GM12878 (cell line): ENCODE results near the gene FAM117B. TPM values are rescaled to one million over a fixed set of nuclear protein-coding genes. Genes with fewer than 3 reads are reported as not detected.

Source experiments
- ATAC-seq: fragments of 200-7000 bp; cut with Tn5 transposase; 3 replicates; pipeline ENCODE4 v1.9.1; 2020; ENCODE audit warnings: mild to moderate bottlenecking, moderate library complexity
- BruUV-seq: library from RNA; stranded (reverse); fragments of 400-500 nt; replicated peaks from 2 replicates; lab custom pipeline; 2021; lab: Mats Ljungman, UMichigan
- CTCF ChIA-PET: fragments of 300-600 bp; sonication (Branson Sonifier 250); formaldehyde crosslinking; extraction: SDS; loops from one replicate; lab custom pipeline; 2021; ENCODE audit warnings: inconsistent platforms; lab: Yijun Ruan, JAX
- POLR2A ChIA-PET: fragments of 350-600 bp; formaldehyde crosslinking; extraction: SDS; loops from one replicate; lab custom pipeline; 2021; ENCODE audit warnings: inconsistent platforms; lab: Charles Lee
- RAD21 ChIA-PET: fragments of 300-600 bp; sonication (Branson Sonifier 250); formaldehyde crosslinking; loops from one replicate; lab custom pipeline; 2023; ENCODE audit warnings: antibody characterized with exemption; ENCODE audit not compliant: unreplicated experiment; lab: Charles Lee
- SMC1A ChIA-PET: fragments of 300-600 bp; sonication (Branson Sonifier 250); formaldehyde crosslinking; loops from one replicate; lab custom pipeline; 2023; ENCODE audit not compliant: unreplicated experiment, uncharacterized antibody; lab: Charles Lee
- DNase-seq: peaks from one replicate; pipeline ENCODE4 v3.0.0-alpha.2; 2011; ENCODE audit warnings: low read depth, low spot score
- FAIRE-seq: peaks from 3 replicates; lab custom pipeline; 2011; peaks lifted over from hg19 to GRCh38; lab: Jason Lieb, UNC
- H2AFZ ChIP-seq: 2 replicates; pipeline ENCODE4 v1.6.0; 2011; ENCODE audit warnings: low read depth, low read length, control low read depth; ENCODE audit not compliant: control insufficient read depth
- H3K27ac ChIP-seq: 2 replicates; pipeline ENCODE4 v1.5.1; 2011; ENCODE audit warnings: control low read depth; ENCODE audit not compliant: control insufficient read depth, insufficient read depth
- H3K27me3 ChIP-seq, 2 experiments: replicated peaks in 1 of 2; 2 replicates each; pipeline versions ENCODE4 v1.6.0 to v1.6.1; 2011; ENCODE audit warnings: low read length in 1 of 2; ENCODE audit not compliant: control insufficient read depth in 2 of 2, insufficient read depth in 2 of 2
- H3K36me3 ChIP-seq, 2 experiments: 2 replicates each; pipeline ENCODE4 v1.5.1; 2011; ENCODE audit warnings: low read length in 1 of 2; ENCODE audit not compliant: control insufficient read depth in 2 of 2, insufficient read depth in 2 of 2
- H3K4me1 ChIP-seq: 2 replicates; pipeline ENCODE4 v1.6.1; 2011; ENCODE audit warnings: mild to moderate bottlenecking, low read length, moderate library complexity, mixed read lengths; ENCODE audit not compliant: control insufficient read depth, insufficient read depth
- H3K4me2 ChIP-seq: 2 replicates; pipeline ENCODE4 v1.6.0; 2011; ENCODE audit warnings: control low read depth; ENCODE audit not compliant: control insufficient read depth, insufficient read depth
- H3K4me3 ChIP-seq: fragments of 200-600 bp; sonication (generic); 2 replicates; pipeline ENCODE4 v1.5.1; 2016
- H3K79me2 ChIP-seq: 2 replicates; pipeline ENCODE4 v1.6.0; 2011; ENCODE audit warnings: low read length; ENCODE audit not compliant: control insufficient read depth, insufficient read depth
- H3K9ac ChIP-seq: 2 replicates; pipeline ENCODE4 v1.8.0; 2011; ENCODE audit warnings: low read length, control low read depth, mixed read lengths; ENCODE audit not compliant: control insufficient read depth, insufficient read depth
- H3K9me3 ChIP-seq: replicated peaks from 3 replicates; pipeline ENCODE4 v1.5.1; 2011; ENCODE audit warnings: mild to moderate bottlenecking, low read length; ENCODE audit not compliant: control insufficient read depth, insufficient read depth
- H4K20me1 ChIP-seq: 2 replicates; pipeline ENCODE4 v1.6.0; 2011; ENCODE audit not compliant: control insufficient read depth, insufficient read depth
- EGR1 ChIP-seq, 2 experiments: IDR thresholded peaks; 1 replicate in 1 of 2; 2 replicates in 1 of 2; pipeline ENCODE4 v1.6.1; 2011 to 2012; ENCODE audit warnings: low read depth in 2 of 2, low read length in 2 of 2, borderline replicate concordance in 1 of 2, mild to moderate bottlenecking in 1 of 2, moderate library complexity in 1 of 2
- ESRRA ChIP-seq: IDR thresholded peaks from 2 replicates; pipeline ENCODE4 v1.6.1; 2012; ENCODE audit warnings: mild to moderate bottlenecking, low read length, improper control_type of control experiment
- GABPA ChIP-seq: IDR thresholded peaks from 2 replicates; pipeline ENCODE4 v1.6.1; 2014; ENCODE audit warnings: antibody characterized with exemption, low read depth, mild to moderate bottlenecking, inconsistent platforms
- MAX ChIP-seq: IDR thresholded peaks from 2 replicates; pipeline ENCODE4 v1.6.1; 2012; ENCODE audit warnings: low read depth, low read length, improper control_type of control experiment
- MEF2B ChIP-seq: fragments of 450-650 bp; IDR thresholded peaks from 2 replicates; pipeline ENCODE4 v1.6.1; 2018; ENCODE audit warnings: mild to moderate bottlenecking, moderate library complexity; ENCODE audit not compliant: partially characterized antibody, poor library complexity, severe bottlenecking
- PAX5 ChIP-seq: IDR thresholded peaks from 2 replicates; pipeline ENCODE4 v1.6.1; 2011; ENCODE audit warnings: low read depth, low read length, borderline replicate concordance
- RBBP5 ChIP-seq: fragments of 200-600 bp; sonication (generic); conservative IDR thresholded peaks from 2 replicates; pipeline ENCODE4 v1.6.1; 2016
- SMARCA5 ChIP-seq: fragments of 450-650 bp; IDR thresholded peaks from 2 replicates; pipeline ENCODE4 v1.6.1; 2017; ENCODE audit warnings: mild to moderate bottlenecking
- WGBS: methylation state at CpG from one replicate; pipeline ENCODE4 v1.1.6; 2016; ENCODE audit warnings: low lambda C conversion rate; ENCODE audit not compliant: insufficient replicate concordance, insufficient coverage; ENCODE audit errors: missing lambda C conversion rate; 5-methylcytosine and 5-hydroxymethylcytosine counted together
- in situ Hi-C: fragments of 300-500 bp; cut with MboI; formaldehyde crosslinking; loops from 9 replicates; pipeline ENCODE4 v1.14.3; 2018; ENCODE audit warnings: mixed read lengths
- intact Hi-C: fragments of 100-400 bp; cut with micrococcal nuclease; formaldehyde crosslinking; loops from one replicate; pipeline ENCODE4 v1.14.2; 2022; ENCODE audit not compliant: unreplicated experiment
- polyA plus RNA-seq, 11 experiments: library from polyadenylated mRNA; depleted of rRNA in 4 of 11; unstranded in 6 of 11; stranded (reverse) in 5 of 11; fragments of >200 nt; fragmentation: Nextera tagmentation in 4 of 11; fragmentation: Illumina TruSeq in 1 of 11; extraction: Ambion mirVana in 4 of 11; extraction: Trizol in 1 of 11; gene quantifications; 1 replicate in 1 of 11; 2 replicates in 10 of 11; pipeline versions ENCODE4 v1.2.1 to v1.2.3, GENCODE V29; 2011 to 2016; ENCODE audit warnings: inconsistent platforms in 2 of 11, missing spikeins in 2 of 11, low read depth in 1 of 11
- total RNA-seq, 4 experiments: library from RNA; depleted of rRNA in 3 of 4; stranded (reverse); fragments of >200 nt in 3 of 4; fragmentation: Illumina TruSeq in 1 of 4; extraction: Trizol in 1 of 4; gene quantifications; 2 replicates each; pipeline versions ENCODE4 v1.2.1 to v1.2.3, GENCODE V29; 2013 to 2021

FAM117B gene
- total and polyA plus RNA-seq, 10 of the 15 experiments (the other 5 are each of a cell fraction or from before 2014, with no cell fraction given) = 1.6 to 7.6 (median 4.2) TPM

DNA sequence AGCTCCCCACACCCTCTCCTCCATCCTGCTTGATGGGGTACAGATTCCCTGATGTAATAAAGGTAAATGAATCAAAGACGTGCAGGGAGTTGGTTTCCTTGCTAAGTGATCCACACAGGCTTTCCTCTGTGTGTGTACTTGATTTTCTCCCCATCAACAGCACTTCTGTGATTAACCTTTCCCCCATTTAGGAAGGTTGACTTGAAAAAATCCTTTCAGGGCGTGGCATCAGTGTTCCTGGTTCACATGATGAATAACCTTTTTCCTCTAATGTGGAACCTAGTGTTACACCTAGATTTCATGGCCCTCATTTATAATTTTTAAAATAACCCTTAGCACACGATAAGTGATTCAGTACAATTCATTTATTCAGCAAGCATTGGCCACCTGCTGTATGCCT, 121.8 kb downstream of the FAM117B start:
- in situ Hi-C loops = no loop called here
- no peak for TF ChIP-seq EGR1 (IDR thresholded peaks at IDR 0.05; ENCODE audit: borderline replicate concordance in 1 of 2, low read depth in 2 of 2, low read length in 2 of 2)
- TF ChIP-seq SMARCA5 = no peak
- no peak for TF ChIP-seq RBBP5
- no peak for TF ChIP-seq GABPA
- CTCF ChIA-PET = interaction anchor here (0.9 to 2.0 kb wide), 2 partner anchors 12 to 168 kb away, joined by 3 to 5 read pairs; no protein-coding TSS in a partner anchor
- BruUV-seq = no TSS peak
- Histone ChIP-seq H2AFZ (no peak overlapping the region), H3K27ac (no peak overlapping the region), H3K9me3 (no peaks in the 10 kb centered on the region), H3K9ac (no peak overlapping the region), H3K36me3 (no peaks in the 10 kb centered on the region; a peak in 2 of 4 replicates), H3K4me3 (no peak overlapping the region), H3K4me1 (no peaks in the 10 kb centered on the region), H3K27me3 (no peaks in the 10 kb centered on the region), H4K20me1 (no peaks in the 10 kb centered on the region), H3K79me2 (no peaks in the 10 kb centered on the region), H3K4me2 (no peak overlapping the region)
- POLR2A ChIA-PET = no interaction called here
- 79% methylated on average over 3 of the region's 3 CpGs for WGBS
- no peak for DNase-seq
- ATAC-seq = no peak
- no peak for FAIRE-seq
- intact Hi-C loops = no loop called here
- RAD21 ChIA-PET = no interaction called here
- SMC1A ChIA-PET = no interaction called here

- H3K4me3 ChIP-seq = no peak overlapping the region
- FAIRE-seq (no peak), ATAC-seq (no peak), DNase-seq (no peak)
- ChIA-PET SMC1A (interaction anchor here (1.0 to 1.7 kb wide), 2 partner anchors 156 to 169 kb away, joined by 3 to 4 read pairs; no protein-coding TSS in a partner anchor), CTCF (no interaction called here), POLR2A (no interaction called here), RAD21 (no interaction called here)
- no peaks in the 10 kb centered on the region for H3K9me3 ChIP-seq
- BruUV-seq = no TSS peak
- intact Hi-C loops (no loop called here), in situ Hi-C loops (no loop called here)
- H3K4me2 ChIP-seq = no peak overlapping the region
- H3K9ac ChIP-seq = no peak overlapping the region
- no peaks in the 10 kb centered on the region for H3K27me3 ChIP-seq
- no peaks in the 10 kb centered on the region for H3K79me2 ChIP-seq
- H3K4me1 ChIP-seq = no peaks in the 10 kb centered on the region
- no peak overlapping the region for H3K27ac ChIP-seq
- WGBS = 79% methylated on average over 5 of the region's 5 CpGs
- no peak overlapping the region for H2AFZ ChIP-seq
- no peaks in the 10 kb centered on the region; a peak in 2 of 4 replicates for H3K36me3 ChIP-seq
- H4K20me1 ChIP-seq = no peaks in the 10 kb centered on the region
- TF ChIP-seq MEF2B = no peak
- TF ChIP-seq PAX5 = no peak
- no peak for TF ChIP-seq ESRRA
- TF ChIP-seq MAX = no peak
Measured at GRCh38 chr2:202757339-202757738, 122.6 kb downstream of the FAM117B start.
